HG02885 (cell line): ENCODE measurements around the gene HOXD9.

Source experiments
- ATAC-seq: cut with Tn5 transposase; IDR thresholded peaks from one replicate; pipeline ENCODE4 v1.9.1; 2021; ENCODE audit warnings: mild to moderate bottlenecking; ENCODE audit not compliant: unreplicated experiment, poor library complexity

HOXD9 gene

DNA sequence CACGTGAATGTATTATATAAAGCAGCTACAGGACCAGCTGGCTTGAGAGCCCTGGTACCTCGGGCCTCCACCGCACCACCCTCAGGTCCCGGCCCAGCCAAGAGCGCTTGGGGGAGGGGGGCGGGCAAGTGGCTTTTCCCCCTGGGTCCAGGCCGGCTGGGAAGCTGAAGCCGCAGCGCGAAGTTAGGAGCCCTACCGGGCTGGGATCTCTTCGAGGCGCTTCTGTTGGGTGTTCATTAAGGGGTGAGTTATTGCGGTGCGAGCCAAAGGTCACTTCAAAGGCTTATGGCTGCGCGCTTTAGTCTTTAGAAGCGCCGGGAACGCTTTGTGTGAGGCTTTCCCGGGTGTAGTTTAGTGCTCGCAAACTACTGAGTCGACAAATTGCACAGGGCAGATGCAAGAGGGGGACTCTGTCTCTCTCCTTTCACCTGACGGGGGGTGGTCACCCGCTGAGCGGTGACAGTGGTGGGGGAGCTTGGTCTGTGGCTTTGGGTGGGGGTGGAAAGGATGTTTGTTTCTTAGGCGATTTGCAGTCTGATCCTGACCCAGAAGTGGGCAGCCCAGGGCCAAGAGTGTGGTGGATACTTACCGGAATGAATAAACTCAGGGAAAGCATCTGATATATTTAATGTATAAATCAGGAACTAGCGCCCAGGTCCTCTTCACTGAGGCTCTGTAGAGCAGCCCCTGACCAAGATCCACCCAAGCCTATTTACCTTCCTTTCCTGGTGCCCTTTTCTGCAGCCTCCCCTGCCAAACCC, 40.6 kb downstream of the HOXD9 start:
- no peak for ATAC-seq

GRCh38 chr2:176163672-176164056, 41.1 kb downstream of the HOXD9 start:
- no peak for ATAC-seq

GRCh38 chr2:176164201-176164600, 41.7 kb downstream of the HOXD9 start:
- no peak for ATAC-seq

GRCh38 chr2:176164611-176165369, 42.3 kb downstream of the HOXD9 start:
- ATAC-seq, result no peak

DNA sequence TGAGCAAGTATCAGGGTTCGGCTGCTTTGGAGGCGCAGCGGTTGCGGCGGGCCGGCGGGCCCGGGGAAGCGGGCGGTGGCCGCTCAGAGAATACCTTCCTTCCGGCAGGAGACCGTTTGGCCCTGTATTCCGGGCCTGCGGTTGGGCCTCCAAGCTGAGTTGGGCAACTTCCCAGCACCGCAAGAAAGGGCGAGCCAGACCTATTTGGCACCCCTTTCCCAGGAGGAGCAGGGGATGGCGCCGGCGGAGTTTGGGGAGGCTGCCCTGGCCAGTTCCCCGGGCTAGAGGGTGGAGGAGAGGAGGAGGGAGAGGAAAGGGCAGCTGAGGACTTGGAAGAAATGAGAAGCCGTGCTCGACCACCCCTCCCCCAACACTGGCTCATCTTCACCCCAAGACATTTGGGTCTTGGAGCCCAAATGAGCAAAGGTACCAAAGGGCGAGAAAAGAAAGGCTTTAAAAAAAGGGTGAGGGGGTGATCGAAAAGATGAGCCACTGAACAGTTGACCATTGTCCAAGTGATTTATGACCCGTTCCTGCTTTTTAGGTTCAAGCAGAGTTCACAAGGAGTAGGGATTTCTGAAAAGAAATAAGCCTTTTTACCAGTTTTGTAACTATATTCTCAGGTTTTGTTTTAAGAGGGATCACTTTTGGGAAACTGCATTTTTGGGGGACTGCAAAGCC, 43.0 kb downstream of the HOXD9 start:
- no peak for ATAC-seq

- ATAC-seq, result no peak
Observed at GRCh38 chr2:176166272-176166671, 43.8 kb downstream of the HOXD9 start.

GRCh38 chr2:176167398-176167797, 44.9 kb downstream of the HOXD9 start:
- no peak for ATAC-seq

DNA sequence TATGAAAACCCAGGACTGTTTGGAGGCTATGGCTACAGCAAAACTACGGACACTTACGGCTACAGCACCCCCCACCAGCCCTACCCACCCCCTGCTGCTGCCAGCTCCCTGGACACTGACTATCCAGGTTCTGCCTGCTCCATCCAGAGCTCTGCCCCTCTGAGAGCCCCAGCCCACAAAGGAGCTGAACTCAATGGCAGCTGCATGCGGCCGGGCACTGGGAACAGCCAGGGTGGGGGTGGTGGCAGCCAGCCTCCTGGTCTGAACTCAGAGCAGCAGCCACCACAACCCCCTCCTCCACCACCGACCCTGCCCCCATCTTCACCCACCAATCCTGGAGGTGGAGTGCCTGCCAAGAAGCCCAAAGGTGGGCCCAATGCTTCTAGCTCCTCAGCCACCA, 46.7 kb downstream of the HOXD9 start:
- no peak for ATAC-seq

GRCh38 chr2:176169711-176170110, 47.2 kb downstream of the HOXD9 start:
- ATAC-seq, result no peak

DNA sequence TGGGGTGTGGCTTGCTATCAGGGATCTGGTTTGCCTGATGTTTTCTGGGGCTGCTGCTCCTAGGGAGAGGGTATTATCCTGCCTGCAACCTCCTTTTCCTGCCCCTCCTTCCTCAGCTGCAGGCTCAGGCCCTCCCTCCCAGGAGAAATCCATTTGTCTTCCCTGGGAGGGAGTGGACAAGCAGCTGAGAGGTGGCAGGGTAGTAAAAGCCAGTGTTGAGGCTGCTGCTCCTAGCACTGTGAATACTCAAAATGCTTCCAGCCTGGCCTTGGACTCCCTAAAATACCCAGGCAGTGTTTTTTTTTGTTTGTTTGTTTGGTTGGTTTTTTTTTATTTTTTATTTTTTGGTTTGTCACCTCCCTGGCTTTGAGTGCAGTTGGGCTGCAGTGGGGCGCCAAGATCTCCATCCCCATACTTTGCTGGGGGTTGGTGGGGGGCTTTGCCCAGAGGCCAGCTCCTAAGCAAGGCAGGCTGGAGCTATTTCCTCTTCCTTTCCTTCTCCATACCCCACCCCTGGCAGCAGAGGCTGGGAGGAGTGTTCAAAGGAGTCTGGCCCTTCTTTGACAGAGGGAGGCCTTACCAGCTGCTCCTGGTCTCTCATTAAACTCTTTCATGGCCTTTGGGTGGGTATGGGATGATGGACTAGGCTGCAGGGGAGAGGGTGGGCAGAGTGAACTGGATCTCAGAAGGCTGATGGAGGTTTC, 48.2 kb downstream of the HOXD9 start:
- ATAC-seq, result no peak

- no peak for ATAC-seq
Observed at GRCh38 chr2:176171351-176172006, 49.0 kb downstream of the HOXD9 start.

DNA sequence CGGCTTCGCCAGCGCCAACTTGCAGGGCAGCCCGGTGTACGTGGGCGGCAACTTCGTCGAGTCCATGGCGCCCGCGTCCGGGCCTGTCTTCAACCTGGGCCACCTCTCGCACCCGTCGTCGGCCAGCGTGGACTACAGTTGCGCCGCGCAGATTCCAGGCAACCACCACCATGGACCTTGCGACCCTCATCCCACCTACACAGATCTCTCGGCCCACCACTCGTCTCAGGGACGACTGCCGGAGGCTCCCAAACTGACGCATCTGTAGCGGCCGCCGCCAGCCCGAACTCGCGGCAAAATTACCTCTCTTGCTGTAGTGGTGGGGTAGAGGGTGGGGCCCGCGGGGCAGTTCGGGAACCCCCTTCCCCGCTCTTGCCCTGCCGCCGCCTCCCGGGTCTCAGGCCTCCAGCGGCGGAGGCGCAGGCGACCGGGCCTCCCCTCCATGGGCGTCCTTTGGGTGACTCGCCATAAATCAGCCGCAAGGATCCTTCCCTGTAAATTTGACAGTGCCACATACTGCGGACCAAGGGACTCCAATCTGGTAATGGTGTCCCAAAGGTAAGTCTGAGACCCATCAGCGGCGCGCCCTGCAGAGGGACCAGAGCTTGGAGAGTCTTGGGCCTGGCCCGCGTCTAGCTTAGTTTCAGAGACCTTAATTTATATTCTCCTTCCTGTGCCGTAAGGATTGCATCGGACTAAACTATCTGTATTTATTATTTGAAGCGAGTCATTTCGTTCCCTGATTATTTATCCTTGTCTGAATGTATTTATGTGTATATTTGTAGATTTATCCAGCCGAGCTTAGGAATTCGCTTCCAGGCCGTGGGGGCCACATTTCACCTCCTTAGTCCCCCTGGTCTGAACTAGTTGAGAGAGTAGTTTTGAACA, 49.7 kb downstream of the HOXD9 start:
- ATAC-seq, result no peak

- no peak for ATAC-seq
Observed at GRCh38 chr2:176172895-176173566, 50.5 kb downstream of the HOXD9 start.

- ATAC-seq, result no peak
Observed at GRCh38 chr2:176173567-176174381, 51.3 kb downstream of the HOXD9 start.

DNA sequence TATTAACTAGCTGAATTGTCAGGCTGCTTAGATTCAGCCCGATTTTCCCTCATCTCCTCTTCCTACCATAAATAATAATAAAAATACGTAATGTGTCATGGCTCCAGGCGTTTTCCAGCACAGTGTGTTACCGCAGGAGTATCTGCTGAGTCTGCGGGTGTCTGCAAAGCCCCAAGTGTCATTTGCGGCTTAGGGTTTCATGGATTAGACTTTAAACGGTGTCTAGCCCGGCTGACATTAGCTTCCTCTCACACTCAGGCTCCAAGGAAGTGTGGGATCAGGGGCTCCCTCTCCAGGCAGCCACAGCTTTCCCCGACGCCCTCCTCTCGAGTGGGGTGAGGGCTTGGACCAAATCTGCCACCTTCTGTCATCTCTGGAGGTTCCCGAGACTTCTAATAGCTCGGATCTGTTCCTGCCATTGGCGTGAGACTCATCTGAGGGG, 51.9 kb downstream of the HOXD9 start:
- ATAC-seq, result no peak
